H9 (cell line): ENCODE data around the gene GBP6. TPM values are rescaled to one million over a fixed set of nuclear protein-coding genes. Genes with fewer than 3 reads are reported as not detected.

Experiments used
- DNase-seq: peaks from one replicate; pipeline ENCODE4 v3.0.0-alpha.2; 2017
- H2AFZ ChIP-seq: one replicate; pipeline ENCODE4 v1.6.1; 2013; ENCODE audit warnings: mild to moderate bottlenecking, low read length, control low read depth, moderate library complexity
- H2AK5ac ChIP-seq: 2 replicates; pipeline ENCODE4 v1.6.1; 2013; ENCODE audit warnings: low read length, control low read depth, mixed read lengths; ENCODE audit not compliant: insufficient read length
- H2BK120ac ChIP-seq: one replicate; pipeline ENCODE4 v1.6.1; 2013; ENCODE audit warnings: low read depth, mild to moderate bottlenecking, low read length, control low read depth, inconsistent platforms; ENCODE audit not compliant: poor library complexity, severe bottlenecking
- H2BK12ac ChIP-seq: 2 replicates; pipeline ENCODE4 v1.6.1; 2013; ENCODE audit warnings: low read length, control low read depth, mixed read lengths, low read depth; ENCODE audit not compliant: insufficient read length
- H2BK15ac ChIP-seq: 2 replicates; pipeline ENCODE4 v1.6.1; 2013; ENCODE audit warnings: low read depth, low read length, control low read depth
- H2BK20ac ChIP-seq: one replicate; pipeline ENCODE4 v1.6.1; 2013; ENCODE audit warnings: low read depth, mild to moderate bottlenecking, low read length, control low read depth, inconsistent platforms; ENCODE audit not compliant: poor library complexity, severe bottlenecking
- H2BK5ac ChIP-seq: 2 replicates; pipeline ENCODE4 v1.6.1; 2013; ENCODE audit warnings: low read length, control low read depth, mixed read lengths; ENCODE audit not compliant: insufficient read length
- H3K14ac ChIP-seq: 2 replicates; pipeline ENCODE4 v1.6.1; 2013; ENCODE audit warnings: low read length, control low read depth; ENCODE audit not compliant: insufficient read depth
- H3K18ac ChIP-seq: 2 replicates; pipeline ENCODE4 v1.6.1; 2013; ENCODE audit warnings: low read depth, mild to moderate bottlenecking, mixed read lengths, low read length, control low read depth; ENCODE audit not compliant: insufficient read length
- H3K23ac ChIP-seq: 2 replicates; pipeline ENCODE4 v1.6.1; 2013; ENCODE audit warnings: low read length, control low read depth, mixed read lengths, low read depth; ENCODE audit not compliant: insufficient read length
- H3K23me2 ChIP-seq: 2 replicates; pipeline ENCODE4 v1.6.1; 2013; ENCODE audit warnings: low read depth, mild to moderate bottlenecking, mixed read lengths, low read length, control low read depth; ENCODE audit not compliant: insufficient read length, poor library complexity, severe bottlenecking
- H3K27ac ChIP-seq: 2 replicates; pipeline ENCODE4 v1.5.1; 2013; ENCODE audit warnings: low read length, control low read depth, mixed read lengths, low read depth; ENCODE audit not compliant: insufficient read length
- H3K27me3 ChIP-seq: 2 replicates; pipeline ENCODE4 v1.6.1; 2013; ENCODE audit warnings: low read length, control low read depth, inconsistent platforms; ENCODE audit not compliant: insufficient read depth
- H3K4ac ChIP-seq: 2 replicates; pipeline ENCODE4 v1.6.1; 2013; ENCODE audit warnings: low read depth, mild to moderate bottlenecking, control low read depth, inconsistent platforms, low read length, moderate library complexity
- H3K4me1 ChIP-seq: 2 replicates; pipeline ENCODE4 v1.6.1; 2013; ENCODE audit warnings: low read length, control low read depth, inconsistent platforms; ENCODE audit not compliant: insufficient read depth
- H3K4me2 ChIP-seq: 2 replicates; pipeline ENCODE4 v1.6.1; 2013; ENCODE audit warnings: low read length, control low read depth, mixed read lengths; ENCODE audit not compliant: insufficient read length, insufficient read depth
- H3K56ac ChIP-seq: 2 replicates; pipeline ENCODE4 v1.6.1; 2013; ENCODE audit warnings: low read depth, mild to moderate bottlenecking, mixed read lengths, low read length, control low read depth; ENCODE audit not compliant: insufficient read length
- H3K79me1 ChIP-seq: 2 replicates; pipeline ENCODE4 v1.6.1; 2013; ENCODE audit warnings: low read depth, mild to moderate bottlenecking, moderate library complexity, low read length, control low read depth, inconsistent platforms; ENCODE audit not compliant: insufficient read depth, poor library complexity, severe bottlenecking
- H3K79me2 ChIP-seq: 2 replicates; pipeline ENCODE4 v1.6.1; 2013; ENCODE audit warnings: low read length, control low read depth, inconsistent platforms; ENCODE audit not compliant: insufficient read depth
- H3K9ac ChIP-seq: 2 replicates; pipeline ENCODE4 v1.6.1; 2013; ENCODE audit warnings: low read length, control low read depth, mixed read lengths; ENCODE audit not compliant: insufficient read length; ENCODE audit errors: extremely low read depth
- H3K9me3 ChIP-seq: one replicate; pipeline ENCODE4 v1.6.1; 2013; ENCODE audit warnings: low read depth, low read length, inconsistent platforms; ENCODE audit not compliant: control insufficient read depth
- H3T11ph ChIP-seq: one replicate; pipeline ENCODE4 v1.6.1; 2013; ENCODE audit warnings: mild to moderate bottlenecking, low read length, control low read depth, inconsistent platforms
- H4K20me1 ChIP-seq: one replicate; pipeline ENCODE4 v1.6.1; 2013; ENCODE audit not compliant: control insufficient read depth, insufficient read length, insufficient read depth
- H4K5ac ChIP-seq: 2 replicates; pipeline ENCODE4 v1.6.1; 2013; ENCODE audit warnings: low read depth, mild to moderate bottlenecking, mixed read lengths, low read length, control low read depth; ENCODE audit not compliant: insufficient read length
- H4K8ac ChIP-seq: replicated peaks from 2 replicates; pipeline ENCODE4 v1.6.1; 2013; ENCODE audit warnings: low read length, control low read depth, mixed read lengths, low read depth; ENCODE audit not compliant: insufficient read length
- H4K91ac ChIP-seq: 2 replicates; pipeline ENCODE4 v1.6.1; 2013; ENCODE audit warnings: low read depth, mild to moderate bottlenecking, moderate library complexity, mixed read lengths, low read length, control low read depth; ENCODE audit not compliant: insufficient read length
- H3K27ac Mint-ChIP-seq, 3 experiments: 2 replicates in 2 of 3; 3 replicates in 1 of 3; pipeline ENCODE4 v1.8.0; 2020 to 2021; ENCODE audit warnings: mixed read lengths in 3 of 3, mild to moderate bottlenecking in 1 of 3, moderate library complexity in 1 of 3
- H3K27me3 Mint-ChIP-seq: 2 replicates; pipeline ENCODE4 v1.8.0; 2021; ENCODE audit warnings: low read depth, mild to moderate bottlenecking, moderate library complexity, mixed read lengths
- H3K36me3 Mint-ChIP-seq, 3 experiments: 2 replicates in 2 of 3; 3 replicates in 1 of 3; pipeline ENCODE4 v1.8.0; 2020 to 2021; ENCODE audit warnings: low read depth in 3 of 3, mixed read lengths in 3 of 3; ENCODE audit not compliant: insufficient read depth in 1 of 3
- H3K4me1 Mint-ChIP-seq, 2 experiments: 2 replicates each; pipeline ENCODE4 v1.8.0; 2020; ENCODE audit warnings: mixed read lengths in 2 of 2
- H3K4me3 Mint-ChIP-seq, 2 experiments: 2 replicates in 1 of 2; 3 replicates in 1 of 2; pipeline ENCODE4 v1.8.0; 2020 to 2021; ENCODE audit warnings: mild to moderate bottlenecking in 2 of 2, mixed read lengths in 2 of 2, moderate library complexity in 1 of 2
- H3K9me3 Mint-ChIP-seq, 2 experiments: 2 replicates in 1 of 2; 3 replicates in 1 of 2; pipeline ENCODE4 v1.8.0; 2020; ENCODE audit warnings: mild to moderate bottlenecking in 2 of 2, mixed read lengths in 2 of 2, moderate library complexity in 1 of 2
- CTCF ChIP-seq: fragments of 200-600 bp; sonication (generic); conservative IDR thresholded peaks from 3 replicates; pipeline ENCODE4 v1.8.0; 2021; ENCODE audit warnings: antibody characterized with exemption, mild to moderate bottlenecking
- WGBS: extraction: QIAGEN DNeasy Blood & Tissue Kit; methylation state at CpG from one replicate; pipeline ENCODE4 v1.1.7; 2013; ENCODE audit warnings: missing lambda C conversion rate, low lambda C conversion rate, mixed read lengths; ENCODE audit not compliant: insufficient read length; ENCODE audit errors: extremely low coverage; 5-methylcytosine and 5-hydroxymethylcytosine counted together
- total RNA-seq: library from RNA; stranded (reverse); gene quantifications from 2 replicates; pipeline ENCODE4 v1.2.1, GENCODE V29; 2021

Gene GBP6
- total RNA-seq, 1 experiment from 2014 or later = not detected

- H2BK120ac ChIP-seq = no peak overlapping the region
- no peak overlapping the region for H3K4ac ChIP-seq
- H3K9me3 Mint-ChIP-seq = peaks cover 0 to 3% of the 10 kb centered on the region in 2 experiments; a peak in 4 of 5 replicates
- H3K4me2 ChIP-seq = no peak overlapping the region
- TF ChIP-seq CTCF = no peak
- H3K79me1 ChIP-seq = no peaks in the 10 kb centered on the region
- H2BK5ac ChIP-seq = no peak overlapping the region
- H3K27me3 Mint-ChIP-seq = no peaks in the 10 kb centered on the region; the same call in 1 of the 2 replicates
- H3K27ac ChIP-seq = no peak overlapping the region
- H3K27ac Mint-ChIP-seq = peak overlapping the region in 1 of 3 experiments; percentile 41; a peak in 2 of 7 replicates
- H2BK12ac ChIP-seq = no peak overlapping the region
- no peak overlapping the region for H3K9ac ChIP-seq
- H3K4me1 Mint-ChIP-seq = peaks cover 7 to 8% of the 10 kb centered on the region in 2 experiments
- no peak overlapping the region for H3T11ph ChIP-seq
- no peaks in the 10 kb centered on the region for H3K4me1 ChIP-seq
- no peaks in the 10 kb centered on the region for H3K23me2 ChIP-seq
- no peak overlapping the region for H2BK20ac ChIP-seq
- no peak overlapping the region for H2AK5ac ChIP-seq
- no peak overlapping the region for H4K8ac ChIP-seq
- H3K36me3 Mint-ChIP-seq = peaks cover 0 to 1% (median 0%) of the 10 kb centered on the region in 3 experiments; a peak in 2 of 7 replicates
- H2AFZ ChIP-seq = no peak overlapping the region
- H4K91ac ChIP-seq = no peak overlapping the region
- no CpG with 5 or more reads among the region's 4 CpGs for WGBS
- no peak overlapping the region for H3K4me3 Mint-ChIP-seq
- H3K27me3 ChIP-seq = no peaks in the 10 kb centered on the region; the same call in 1 of the 2 replicates
- H3K23ac ChIP-seq = no peak overlapping the region
- H3K79me2 ChIP-seq = no peaks in the 10 kb centered on the region
- H2BK15ac ChIP-seq = no peak overlapping the region
- no peaks in the 10 kb centered on the region for H3K9me3 ChIP-seq
- H4K5ac ChIP-seq = no peak overlapping the region
- no peaks in the 10 kb centered on the region for H4K20me1 ChIP-seq
- no peak overlapping the region for H3K14ac ChIP-seq
- no peak overlapping the region for H3K18ac ChIP-seq
- no peak overlapping the region for H3K56ac ChIP-seq
- DNase-seq = no peak
Observed at GRCh38 chr1:89337903-89338302, 26.0 kb upstream of the GBP6 start.
